ENCODE measurements around the gene ZC2HC1C. TPM values are rescaled to one million over a fixed set of nuclear protein-coding genes. Genes with fewer than 3 reads are reported as not detected.

ZC2HC1C gene
- total RNA-seq, 1 donor: 1.1 TPM

GRCh38 chr14:75051556-75051899 lies 17.9 kb upstream of the ZC2HC1C start:
- no peak for DNase-seq (ENCODE audit: insufficient read length, low spot score, missing footprints)
- peak overlapping the region; percentile 77 for H3K4me3 ChIP-seq (ENCODE audit: insufficient read depth, low read length)
- no peaks in the 10 kb centered on the region for H3K27me3 ChIP-seq (ENCODE audit: insufficient read depth, low read length)
- peak overlapping the region; percentile 81 for H3K4me2 ChIP-seq (ENCODE audit: insufficient read depth, low read length)
- H3K27ac ChIP-seq (ENCODE audit: low read depth, low read length): peak overlapping the region; percentile 71
- H2AFZ ChIP-seq (ENCODE audit: low read length): peak overlapping the region; percentile 80
- H4K20me1 ChIP-seq (ENCODE audit: insufficient read depth, low read length): no peaks in the 10 kb centered on the region
- H3K9me3 ChIP-seq (ENCODE audit: low read depth, low read length): no peaks in the 10 kb centered on the region
- peaks cover 5% of the 10 kb centered on the region for H3K79me2 ChIP-seq (ENCODE audit: insufficient read depth, low read length)
- H3K4me1 ChIP-seq (ENCODE audit: insufficient read depth, low read length): peaks cover 27% of the 10 kb centered on the region
- no peak for TF ChIP-seq CTCF (IDR thresholded peaks at IDR 0.05; ENCODE audit: extremely low read depth, low read depth, low read length)
- H3K36me3 ChIP-seq (ENCODE audit: insufficient read depth, low read length): no peaks in the 10 kb centered on the region

DNA sequence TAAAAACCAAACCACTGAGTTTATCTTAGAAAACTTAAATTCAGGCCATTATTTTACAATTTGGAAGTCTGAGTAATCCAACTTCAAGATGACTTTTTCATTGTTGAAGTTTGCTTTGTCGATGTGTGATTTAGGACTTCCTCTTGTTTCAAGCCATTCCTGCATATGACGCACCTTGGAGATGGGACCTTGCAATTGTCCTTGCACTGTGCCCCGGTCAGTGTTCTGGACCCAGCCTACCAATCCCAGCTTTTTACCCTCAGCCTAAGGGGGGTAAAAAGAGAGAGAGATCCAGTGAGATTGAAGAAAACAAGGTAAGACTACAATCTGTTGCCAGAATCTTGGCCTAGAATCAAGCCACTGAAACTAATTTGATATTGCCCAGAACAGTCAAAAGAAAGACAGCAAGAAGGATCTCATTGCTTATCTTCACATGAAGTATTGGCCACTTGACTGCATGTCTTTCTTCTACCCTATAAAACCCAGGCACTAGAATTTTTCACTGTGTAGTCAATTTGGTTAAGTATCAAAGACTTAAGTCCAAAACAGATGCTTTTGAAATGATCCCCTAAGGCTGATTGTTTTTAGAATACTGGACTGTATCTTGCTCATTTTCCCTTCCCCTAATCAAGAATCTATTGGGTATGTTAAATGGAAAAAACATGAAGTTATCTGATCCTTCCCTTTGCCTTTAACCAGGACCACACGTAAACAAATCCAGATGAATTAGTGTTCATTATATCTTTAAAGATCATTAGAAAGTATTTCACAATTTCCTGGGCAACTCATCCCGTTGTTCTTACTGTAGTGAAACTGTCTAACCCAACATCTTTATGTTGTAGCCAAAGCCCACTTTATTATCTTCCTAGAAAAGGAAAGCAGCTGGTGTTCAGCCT lies 15.8 kb upstream of the ZC2HC1C start:
- Histone ChIP-seq H3K27me3 (ENCODE audit: insufficient read depth, low read length) (no peaks in the 10 kb centered on the region), H3K79me2 (ENCODE audit: insufficient read depth, low read length) (peaks cover 11% of the 10 kb centered on the region), H2AFZ (ENCODE audit: low read length) (no peak overlapping the region), H3K4me2 (ENCODE audit: insufficient read depth, low read length) (no peak overlapping the region), H3K27ac (ENCODE audit: low read depth, low read length) (no peak overlapping the region), H3K36me3 (ENCODE audit: insufficient read depth, low read length) (no peaks in the 10 kb centered on the region), H3K4me1 (ENCODE audit: insufficient read depth, low read length) (peaks cover 18% of the 10 kb centered on the region), H3K9me3 (ENCODE audit: low read depth, low read length) (no peaks in the 10 kb centered on the region), H3K4me3 (ENCODE audit: insufficient read depth, low read length) (no peak overlapping the region), H4K20me1 (ENCODE audit: insufficient read depth, low read length) (no peaks in the 10 kb centered on the region)
- no peak for TF ChIP-seq CTCF (IDR thresholded peaks at IDR 0.05; ENCODE audit: extremely low read depth, low read depth, low read length)
- no peak for DNase-seq (ENCODE audit: insufficient read length, low spot score, missing footprints)

- DNase-seq (ENCODE audit: insufficient read length, low spot score, missing footprints): no peak
- TF ChIP-seq CTCF (IDR thresholded peaks at IDR 0.05; ENCODE audit: extremely low read depth, low read depth, low read length): no peak
Observed at GRCh38 chr14:75054421-75054820, 15.0 kb upstream of the ZC2HC1C start.

GRCh38 chr14:75059642-75060041 lies 9.8 kb upstream of the ZC2HC1C start:
- Histone ChIP-seq H3K27ac (ENCODE audit: low read depth, low read length) (no peak overlapping the region), H3K9me3 (ENCODE audit: low read depth, low read length) (no peaks in the 10 kb centered on the region), H2AFZ (ENCODE audit: low read length) (no peak overlapping the region), H3K27me3 (ENCODE audit: insufficient read depth, low read length) (no peaks in the 10 kb centered on the region), H3K79me2 (ENCODE audit: insufficient read depth, low read length) (peaks cover 28% of the 10 kb centered on the region), H4K20me1 (ENCODE audit: insufficient read depth, low read length) (no peaks in the 10 kb centered on the region), H3K36me3 (ENCODE audit: insufficient read depth, low read length) (no peaks in the 10 kb centered on the region), H3K4me2 (ENCODE audit: insufficient read depth, low read length) (no peak overlapping the region), H3K4me3 (ENCODE audit: insufficient read depth, low read length) (no peak overlapping the region), H3K4me1 (ENCODE audit: insufficient read depth, low read length) (peaks cover 7% of the 10 kb centered on the region)
- DNase-seq (ENCODE audit: insufficient read length, low spot score, missing footprints): no peak
- no peak for TF ChIP-seq CTCF (IDR thresholded peaks at IDR 0.05; ENCODE audit: extremely low read depth, low read depth, low read length)

More at GRCh38 chr14:75054421-75054820, 15.0 kb upstream of the ZC2HC1C start:
- Histone ChIP-seq H3K27ac (ENCODE audit: low read depth, low read length) (no peak overlapping the region), H4K20me1 (ENCODE audit: insufficient read depth, low read length) (no peaks in the 10 kb centered on the region), H2AFZ (ENCODE audit: low read length) (no peak overlapping the region), H3K4me1 (ENCODE audit: insufficient read depth, low read length) (peaks cover 10% of the 10 kb centered on the region), H3K4me2 (ENCODE audit: insufficient read depth, low read length) (no peak overlapping the region), H3K79me2 (ENCODE audit: insufficient read depth, low read length) (peaks cover 12% of the 10 kb centered on the region), H3K36me3 (ENCODE audit: insufficient read depth, low read length) (no peaks in the 10 kb centered on the region), H3K27me3 (ENCODE audit: insufficient read depth, low read length) (no peaks in the 10 kb centered on the region), H3K9me3 (ENCODE audit: low read depth, low read length) (no peaks in the 10 kb centered on the region), H3K4me3 (ENCODE audit: insufficient read depth, low read length) (no peak overlapping the region)

Measured in osteoblast (primary cell).